Right lobe of liver (tissue), 4 donors: ENCODE results near the gene RTL1.

Experiments used
- CTCF ChIP-seq, 4 donors: fragments of 200-600 bp in 3 of 4; fragments of 450-650 bp in 1 of 4; IDR thresholded peaks; one replicate each; pipeline versions ENCODE4 v1.5.1 to v1.8.0; 2016 to 2022; ENCODE audit warnings: antibody characterized with exemption in 4 of 4, mild to moderate bottlenecking in 2 of 4
- POLR2A ChIP-seq: fragments of 450-650 bp; IDR thresholded peaks from one replicate; pipeline ENCODE4 v1.6.1; 2017; ENCODE audit warnings: antibody characterized with exemption, mild to moderate bottlenecking
- donor health status: DM: no; HTN: no; CAD: no.
- donor health status: DM: no; HTN: no; CAD: no.
- donor health status: DM: no; HTN: yes; CAD: no.

- TF ChIP-seq CTCF (IDR thresholded peaks at IDR 0.05): no peak
- no peak for TF ChIP-seq POLR2A
Observed at GRCh38 chr14:100837805-100838350, 65.6 kb downstream of the RTL1 start.
